A549 (cell line): Measurements from ENCODE around the gene SHISAL1. TPM values are rescaled to one million over a fixed set of nuclear protein-coding genes. Genes with fewer than 3 reads are reported as not detected.

Experiments
- ATAC-seq, 2 experiments: fragments of 200-7000 bp in 1 of 2; fragments of >200 bp in 1 of 2; cut with Nextera tagmentation in 1 of 2; cut with Tn5 transposase in 1 of 2; 3 replicates each; pipeline versions ENCODE4 v1.8.0 to v1.9.1; 2018 to 2020; ENCODE audit warnings: mild to moderate bottlenecking in 1 of 2, moderate library complexity in 1 of 2
- CTCF ChIA-PET: fragments of 300-600 bp; sonication (Branson Sonifier 250); formaldehyde crosslinking; extraction: SDS; loops from one replicate; lab custom pipeline; 2021; ENCODE audit warnings: antibody characterized with exemption, inconsistent platforms; lab: Yijun Ruan, JAX
- POLR2A ChIA-PET: fragments of 350-600 bp; formaldehyde crosslinking; extraction: SDS; loops from one replicate; lab custom pipeline; 2021; ENCODE audit warnings: antibody characterized with exemption, inconsistent platforms; lab: Yijun Ruan, JAX
- DNase-seq, 2 experiments: peaks; one replicate each; pipeline versions ENCODE4 v3.0.0 to v3.0.0-alpha.2; 2011 to 2016; ENCODE audit warnings: low read depth in 1 of 2, low spot score in 1 of 2
- FAIRE-seq: peaks from 2 replicates; lab custom pipeline; 2011; peaks lifted over from hg19 to GRCh38; lab: Jason Lieb, UNC
- H3K27ac ChIP-seq, 2 experiments: fragments of >200 bp; sonication (Bioruptor Twin); formaldehyde crosslinking; 3 replicates each; pipeline ENCODE4 v1.5.1; 2016 to 2017
- H3K4me1 ChIP-seq: fragments of >200 bp; sonication (Bioruptor Twin); formaldehyde crosslinking; 3 replicates; pipeline ENCODE4 v1.6.1; 2016
- H3K4me2 ChIP-seq: fragments of >200 bp; sonication (Bioruptor Twin); formaldehyde crosslinking; 3 replicates; pipeline ENCODE4 v1.6.1; 2016
- H3K4me3 ChIP-seq: fragments of >200 bp; sonication (Bioruptor Twin); formaldehyde crosslinking; 3 replicates; pipeline ENCODE4 v1.5.1; 2016
- H3K9me3 ChIP-seq: fragments of >200 bp; sonication (Bioruptor Twin); formaldehyde crosslinking; 3 replicates; pipeline ENCODE4 v1.6.1; 2016
- CBX2 ChIP-seq: fragments of 200-600 bp; sonication (generic); IDR thresholded peaks from 2 replicates; pipeline ENCODE4 v1.6.1; 2016; ENCODE audit warnings: low read depth, mild to moderate bottlenecking, borderline replicate concordance
- CHD4 ChIP-seq: fragments of 200-600 bp; sonication (generic); IDR thresholded peaks from 2 replicates; pipeline ENCODE4 v1.6.1; 2016; ENCODE audit warnings: antibody characterized with exemption, mild to moderate bottlenecking, borderline replicate concordance
- E2F6 ChIP-seq: IDR thresholded peaks from 2 replicates; pipeline ENCODE4 v1.6.1; 2012; ENCODE audit warnings: low read depth, borderline replicate concordance
- EHF ChIP-seq: fragments of 250-450 bp; sonication (Bioruptor Pico); IDR thresholded peaks from 2 replicates; pipeline ENCODE4 v1.5.0; 2020; ENCODE audit warnings: mild to moderate bottlenecking
- ELK1 ChIP-seq: fragments of 150-350 bp; IDR thresholded peaks from 2 replicates; pipeline ENCODE4 v1.6.1; 2014; ENCODE audit warnings: low read depth, mild to moderate bottlenecking, low read length
- FOXS1 ChIP-seq: fragments of 250-450 bp; sonication (Bioruptor Pico); IDR thresholded peaks from 2 replicates; pipeline ENCODE4 v1.5.0; 2020; ENCODE audit warnings: mild to moderate bottlenecking, moderate library complexity
- HMGXB4 ChIP-seq: fragments of 250-450 bp; sonication (Bioruptor Pico); IDR thresholded peaks from 2 replicates; pipeline ENCODE4 v1.5.0; 2021; ENCODE audit warnings: mild to moderate bottlenecking, moderate library complexity, borderline replicate concordance
- HOXB5 ChIP-seq: fragments of 250-450 bp; sonication (Bioruptor Pico); IDR thresholded peaks from 2 replicates; pipeline ENCODE4 v1.5.0; 2020; ENCODE audit warnings: mild to moderate bottlenecking, moderate library complexity
- MAFK ChIP-seq: fragments of 450-650 bp; IDR thresholded peaks from 2 replicates; pipeline ENCODE4 v1.6.1; 2014; ENCODE audit not compliant: partially characterized antibody
- PHF8 ChIP-seq: fragments of 200-600 bp; sonication (generic); IDR thresholded peaks from 2 replicates; pipeline ENCODE4 v1.6.1; 2016; ENCODE audit warnings: low read depth, mild to moderate bottlenecking, antibody characterized with exemption, moderate library complexity, borderline replicate concordance
- POLR2A ChIP-seq: IDR thresholded peaks from 2 replicates; pipeline ENCODE4 v1.6.1; 2012; ENCODE audit warnings: mild to moderate bottlenecking, low read length
- RARB ChIP-seq: fragments of 250-450 bp; sonication (Bioruptor Pico); IDR thresholded peaks from 2 replicates; pipeline ENCODE4 v1.8.0; 2021; ENCODE audit warnings: mild to moderate bottlenecking, moderate library complexity
- RCOR1 ChIP-seq: fragments of 150-350 bp; IDR thresholded peaks from 2 replicates; pipeline ENCODE4 v1.6.1; 2014; ENCODE audit warnings: antibody characterized with exemption, low read length, low read depth
- REST ChIP-seq: fragments of 200-600 bp; sonication (generic); IDR thresholded peaks from 2 replicates; pipeline ENCODE4 v1.6.1; 2016; ENCODE audit warnings: antibody characterized with exemption, mild to moderate bottlenecking, moderate library complexity
- TFCP2L1 ChIP-seq: fragments of 250-450 bp; sonication (Bioruptor Pico); IDR thresholded peaks from 2 replicates; pipeline ENCODE4 v1.5.0; 2021; ENCODE audit warnings: mild to moderate bottlenecking
- USF2 ChIP-seq: fragments of 450-650 bp; IDR thresholded peaks from 2 replicates; pipeline ENCODE4 v1.6.1; 2014; ENCODE audit warnings: antibody characterized with exemption
- WGBS: methylation state at CpG from one replicate; pipeline ENCODE4 v1.1.6; 2017; ENCODE audit errors: missing lambda C conversion rate; 5-methylcytosine and 5-hydroxymethylcytosine counted together
- polyA plus RNA-seq, 4 experiments: library from polyadenylated mRNA; depleted of rRNA in 3 of 4; stranded (reverse); fragments of >200 nt; fragmentation: RNase III in 1 of 4; extraction: RNeasy Plus Mini Kit Qiagen cat#74134 plus additional on column Dnase treatment in 1 of 4; gene quantifications; 2 replicates in 3 of 4; 3 replicates in 1 of 4; pipeline ENCODE4 v1.2.3, GENCODE V29; 2011 to 2017

The SHISAL1 gene
- polyA plus RNA-seq, 2 of the 4 experiments (the other 2 are of a cell fraction): 0.61 to 1.9 TPM

- no peak for ATAC-seq
- no peak overlapping the region for H3K4me2 ChIP-seq
- WGBS: 18% methylated on average over 6 of the region's 6 CpGs
- no peaks in the 10 kb centered on the region for H3K9me3 ChIP-seq
- CTCF ChIA-PET: no interaction called here
- TF ChIP-seq CHD4 (no peak), PHF8 (no peak), HOXB5 (CRISPR knock-in tag) (no peak), REST (no peak), POLR2A (no peak), TFCP2L1 (CRISPR knock-in tag) (no peak), FOXS1 (no peak), RCOR1 (no peak), USF2 (no peak), EHF (CRISPR knock-in tag) (no peak), ELK1 (no peak), E2F6 (no peak)
- no peak for DNase-seq
- no peak for FAIRE-seq
- POLR2A ChIA-PET: no interaction called here
- H3K27ac ChIP-seq: no peak overlapping the region
- H3K4me1 ChIP-seq: no peaks in the 10 kb centered on the region
- H3K4me3 ChIP-seq: no peak overlapping the region
Measured at GRCh38 chr22:44256085-44256484, 56.7 kb downstream of the SHISAL1 start.

- Histone ChIP-seq H3K4me3 (no peak overlapping the region), H3K4me2 (no peak overlapping the region), H3K9me3 (0 out of 3 replicates have a peak, but pooled peaks cover 4% of the 10 kb centered on the region), H3K27ac (no peak overlapping the region), H3K4me1 (no peaks in the 10 kb centered on the region)
- TF ChIP-seq CBX2: no peak
- no peak for TF ChIP-seq MAFK
- TF ChIP-seq HMGXB4 (CRISPR knock-in tag): no peak
- no peak for TF ChIP-seq RARB (CRISPR knock-in tag)
- no peak for FAIRE-seq
- WGBS: 22% methylated on average over 2 of the region's 2 CpGs
- POLR2A ChIA-PET: no interaction called here
- ATAC-seq: no peak
- no peak for DNase-seq
- CTCF ChIA-PET: no interaction called here
Measured at GRCh38 chr22:44254811-44255210, 57.9 kb downstream of the SHISAL1 start.
